Measurements from ENCODE around the gene LAMP5. TPM values are rescaled to one million over a fixed set of nuclear protein-coding genes. Genes with fewer than 3 reads are reported as not detected.
A peak's percentile ranks its signal among the peaks of the same experiment; 100 is the strongest.

The LAMP5 gene, protein sequence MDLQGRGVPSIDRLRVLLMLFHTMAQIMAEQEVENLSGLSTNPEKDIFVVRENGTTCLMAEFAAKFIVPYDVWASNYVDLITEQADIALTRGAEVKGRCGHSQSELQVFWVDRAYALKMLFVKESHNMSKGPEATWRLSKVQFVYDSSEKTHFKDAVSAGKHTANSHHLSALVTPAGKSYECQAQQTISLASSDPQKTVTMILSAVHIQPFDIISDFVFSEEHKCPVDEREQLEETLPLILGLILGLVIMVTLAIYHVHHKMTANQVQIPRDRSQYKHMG
- polyA plus RNA-seq (ENCODE audit: low read depth in 6 of 6), result 1 to 10 TPM in 3 of 6 donors, under 1 TPM in 2, not detected in 1; 0.27 to 2.2 (median 1.2) TPM

DNA sequence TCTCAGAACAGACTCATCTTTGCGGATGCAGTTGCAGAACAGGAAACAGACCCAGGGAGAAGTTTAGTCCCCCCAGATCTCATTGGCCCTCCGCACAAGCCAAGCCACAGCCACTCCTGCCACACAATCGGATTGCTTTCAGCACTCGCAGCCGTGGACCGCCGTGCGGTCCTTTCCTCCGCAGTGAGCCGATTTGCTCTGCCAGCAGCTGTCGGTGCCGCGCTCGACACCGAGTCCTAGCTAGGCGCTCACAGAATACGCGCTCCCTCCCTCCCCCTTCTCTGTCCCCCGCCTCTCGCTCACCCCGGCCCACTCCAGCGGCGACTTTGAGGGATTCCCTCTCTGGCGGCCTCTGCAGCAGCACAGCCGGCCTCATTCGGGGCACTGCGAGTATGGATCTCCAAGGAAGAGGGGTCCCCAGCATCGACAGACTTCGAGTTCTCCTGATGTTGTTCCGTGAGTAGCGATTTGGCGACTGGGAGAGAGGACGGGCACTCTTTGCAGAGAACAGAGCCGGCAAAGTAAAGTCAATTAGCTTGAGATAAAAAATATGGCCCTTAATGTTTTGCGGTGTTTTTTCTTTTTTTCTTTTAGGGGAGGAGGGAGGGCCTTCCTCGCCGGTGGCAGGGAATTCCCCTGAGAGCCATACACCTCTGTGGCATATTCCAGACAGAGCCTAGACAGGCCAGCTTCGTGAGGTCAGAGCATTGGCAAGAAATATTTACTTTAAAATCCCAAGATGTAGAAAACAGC lies at the start of gene LAMP5:
Gene LAMP5 (plus strand): TSS at position 130 of the 753 bp plus-strand sequence. CDS start 263 bp downstream, at position 393.
- H3K4me3 Mint-ChIP-seq, result peak within 1 kb of the TSS; percentile 67 to 90 (median 80)
- peaks cover 10 to 45% (median 35%) of the 10 kb centered on the region in 3 donors for H3K4me1 Mint-ChIP-seq
- H3K9me3 Mint-ChIP-seq, result peaks cover 0 to 2% (median 0%) of the 10 kb centered on the region in 7 donors
- peak within 1 kb of the TSS in 3 of 6 donors; percentile 15 to 33 (median 33) for H3K27ac Mint-ChIP-seq
- no peak for DNase-seq
- ATAC-seq (ENCODE audit: low read depth in 2 of 2), result peak; percentile 49 to 71
- H3K36me3 Mint-ChIP-seq, result no peaks in the 10 kb centered on the region
- peaks cover 31 to 49% (median 40%) of the 10 kb centered on the region in 3 donors for H3K27me3 Mint-ChIP-seq

DNA sequence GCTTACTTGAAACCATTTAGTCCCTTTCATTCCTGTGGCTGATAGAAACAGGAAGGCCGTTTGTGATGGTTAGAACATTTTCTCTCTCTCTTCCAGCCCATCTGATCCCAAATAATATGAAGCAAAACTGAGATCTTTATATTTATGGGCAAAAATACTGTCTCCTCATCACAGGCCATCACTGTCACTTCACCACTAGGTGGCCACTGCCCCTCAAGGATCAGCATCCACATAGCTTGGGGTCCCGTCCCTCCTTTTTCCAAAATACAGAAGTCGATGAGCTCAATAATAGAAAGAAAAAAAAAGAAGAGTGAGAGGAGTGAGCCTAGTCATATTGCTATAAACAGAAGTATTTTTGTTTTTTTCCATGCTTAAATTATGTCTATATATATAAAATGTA lies 46.4 kb upstream of the LAMP5 start:
- ATAC-seq (ENCODE audit: low read depth in 2 of 2) (no peak), DNase-seq (no peak)
- no peaks in the 10 kb centered on the region for H3K36me3 Mint-ChIP-seq
- H3K9me3 Mint-ChIP-seq, result peaks cover 0 to 14% (median 2%) of the 10 kb centered on the region in 7 donors
- no peak overlapping the region for H3K27ac Mint-ChIP-seq
- peaks cover 0 to 9% (median 0%) of the 10 kb centered on the region in 3 donors for H3K27me3 Mint-ChIP-seq
- H3K4me1 Mint-ChIP-seq, result peaks cover 0 to 6% (median 0%) of the 10 kb centered on the region in 3 donors
- no peak overlapping the region for H3K4me3 Mint-ChIP-seq

DNA sequence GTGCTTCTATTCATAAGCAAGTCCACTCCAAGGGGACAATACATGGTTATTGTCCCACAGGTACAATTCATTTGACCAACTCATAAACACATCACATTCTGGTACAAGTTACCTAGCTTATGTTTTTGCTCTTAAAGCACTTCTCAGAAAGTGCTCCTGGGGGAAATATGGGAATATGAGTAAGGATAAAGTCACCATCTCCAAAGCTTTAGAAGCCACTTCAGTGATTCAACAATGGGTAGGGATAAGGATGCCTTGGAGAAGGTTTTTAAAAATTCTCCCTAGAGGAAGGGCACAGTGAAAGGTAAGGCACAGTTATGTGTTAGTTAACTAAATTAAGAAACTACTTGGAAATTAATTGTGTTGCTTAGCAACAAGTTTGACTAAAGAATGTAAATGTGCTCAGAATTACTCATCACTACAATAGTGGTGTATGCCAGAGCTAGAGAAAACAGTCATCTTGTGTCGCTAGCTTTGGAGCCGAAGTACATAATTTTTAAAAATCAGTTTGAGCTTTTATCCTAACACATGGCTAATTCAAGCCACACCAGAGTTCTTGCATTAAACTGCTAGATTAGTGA lies 39.5 kb upstream of the LAMP5 start:
- no peaks in the 10 kb centered on the region for H3K4me1 Mint-ChIP-seq
- DNase-seq (no peak), ATAC-seq (ENCODE audit: low read depth in 2 of 2) (no peak)
- no peak overlapping the region for H3K27ac Mint-ChIP-seq
- no peak overlapping the region for H3K4me3 Mint-ChIP-seq
- H3K27me3 Mint-ChIP-seq, result peaks cover 0 to 4% (median 0%) of the 10 kb centered on the region in 3 donors
- H3K36me3 Mint-ChIP-seq, result no peaks in the 10 kb centered on the region
- no peaks in the 10 kb centered on the region for H3K9me3 Mint-ChIP-seq

DNA sequence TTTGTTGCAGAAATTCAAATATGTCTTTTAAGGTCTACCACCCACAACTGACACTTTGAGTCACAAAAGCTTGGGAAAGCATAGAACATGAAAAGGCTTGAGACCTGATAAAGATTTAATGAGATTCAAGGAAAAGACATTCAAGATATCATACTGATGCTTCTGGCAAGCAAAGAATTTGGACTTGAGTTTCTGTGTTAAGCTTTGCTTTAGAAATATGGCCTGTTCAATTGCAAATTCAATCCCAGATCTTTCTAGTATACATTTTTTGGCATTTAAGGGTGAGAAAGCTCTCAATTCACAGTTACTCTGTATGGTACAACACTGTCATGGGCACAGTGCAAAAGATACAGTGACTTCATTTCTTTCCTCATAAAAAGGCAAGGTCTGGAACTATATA lies 38.9 kb upstream of the LAMP5 start:
- H3K9me3 Mint-ChIP-seq, result no peaks in the 10 kb centered on the region
- no peak for ATAC-seq (ENCODE audit: low read depth in 2 of 2)
- no peaks in the 10 kb centered on the region for H3K4me1 Mint-ChIP-seq
- H3K36me3 Mint-ChIP-seq, result no peaks in the 10 kb centered on the region
- peaks cover 0 to 4% (median 0%) of the 10 kb centered on the region in 3 donors for H3K27me3 Mint-ChIP-seq
- no peak for DNase-seq
- H3K27ac Mint-ChIP-seq, result no peak overlapping the region
- no peak overlapping the region for H3K4me3 Mint-ChIP-seq

DNA sequence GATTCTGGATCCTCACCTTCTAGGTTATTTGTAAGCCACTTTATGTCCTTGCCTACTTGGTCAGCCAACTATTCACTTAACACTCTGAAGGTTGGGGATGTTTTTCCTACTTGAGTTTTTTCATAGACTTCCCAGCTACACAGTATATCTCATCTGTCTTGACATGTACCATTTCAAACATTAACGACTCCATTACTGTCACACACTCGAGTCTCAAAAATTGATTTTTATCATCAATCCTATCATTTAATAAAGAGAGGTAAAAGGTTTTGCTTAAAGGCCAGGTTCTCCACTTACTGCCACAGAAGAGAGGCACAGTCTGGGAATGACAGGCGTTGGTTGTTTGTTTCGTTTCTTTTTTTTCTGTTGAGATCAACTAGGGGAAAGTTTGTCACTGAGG lies 38.2 kb upstream of the LAMP5 start:
- peak overlapping the region in 1 of 8 donors; percentile 1 for H3K4me3 Mint-ChIP-seq
- peaks cover 0 to 6% (median 0%) of the 10 kb centered on the region in 3 donors for H3K4me1 Mint-ChIP-seq
- H3K27me3 Mint-ChIP-seq, result peaks cover 0 to 4% (median 0%) of the 10 kb centered on the region in 3 donors
- ATAC-seq (ENCODE audit: low read depth in 2 of 2) (no peak), DNase-seq (no peak)
- H3K36me3 Mint-ChIP-seq, result no peaks in the 10 kb centered on the region
- no peak overlapping the region for H3K27ac Mint-ChIP-seq
- no peaks in the 10 kb centered on the region for H3K9me3 Mint-ChIP-seq

DNA sequence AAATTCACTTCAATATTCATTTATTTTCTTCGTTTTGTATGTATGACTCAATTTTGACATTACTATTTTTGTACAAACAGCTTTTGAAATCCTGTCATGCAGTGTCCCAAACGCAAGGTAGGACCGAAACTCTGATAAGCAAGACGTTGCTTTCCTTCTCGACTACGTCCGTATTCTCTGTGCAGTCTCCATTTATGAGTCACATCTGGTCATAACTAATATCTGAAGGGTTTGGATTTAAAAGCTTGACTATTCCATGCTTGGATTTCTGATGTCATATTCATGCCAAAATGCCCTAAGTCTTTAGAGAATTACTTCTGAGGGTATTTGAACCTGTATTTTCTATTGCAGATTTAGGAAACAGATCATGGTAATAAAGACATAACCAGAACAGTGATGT lies 37.8 kb upstream of the LAMP5 start:
- ATAC-seq (ENCODE audit: low read depth in 2 of 2), result no peak
- Mint-ChIP-seq H3K27ac (no peak overlapping the region), H3K27me3 (peaks cover 0 to 4% (median 0%) of the 10 kb centered on the region in 3 donors), H3K4me1 (peaks cover 0 to 6% (median 4%) of the 10 kb centered on the region in 3 donors), H3K36me3 (no peaks in the 10 kb centered on the region), H3K4me3 (no peak overlapping the region), H3K9me3 (no peaks in the 10 kb centered on the region)
- DNase-seq, result no peak

DNA sequence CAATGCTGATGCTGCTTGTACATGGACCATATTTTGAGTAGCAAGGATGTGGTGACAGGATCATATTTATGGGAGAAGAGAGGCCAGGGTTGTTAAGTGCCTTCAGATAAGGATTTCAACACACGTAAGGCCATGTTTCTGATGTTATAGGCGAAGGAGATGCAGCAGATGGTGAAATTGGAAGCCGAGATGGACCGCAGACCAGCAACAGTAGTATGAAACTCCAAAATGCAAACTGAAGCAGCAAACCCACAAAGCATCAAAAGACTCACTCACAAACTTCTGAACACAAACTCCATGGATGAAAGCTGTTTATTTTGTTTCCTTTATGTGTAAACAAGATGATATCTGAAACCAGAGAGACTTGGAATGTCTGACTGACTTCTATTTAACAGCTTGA lies 35.6 kb upstream of the LAMP5 start:
- peaks cover 0 to 4% (median 0%) of the 10 kb centered on the region in 3 donors for H3K27me3 Mint-ChIP-seq
- no peak overlapping the region for H3K4me3 Mint-ChIP-seq
- H3K36me3 Mint-ChIP-seq, result no peaks in the 10 kb centered on the region
- DNase-seq, result no peak
- H3K9me3 Mint-ChIP-seq, result peaks cover 0 to 3% (median 0%) of the 10 kb centered on the region in 7 donors
- no peak overlapping the region for H3K27ac Mint-ChIP-seq
- peaks cover 6 to 18% (median 16%) of the 10 kb centered on the region in 3 donors for H3K4me1 Mint-ChIP-seq
- no peak for ATAC-seq (ENCODE audit: low read depth in 2 of 2)

DNA sequence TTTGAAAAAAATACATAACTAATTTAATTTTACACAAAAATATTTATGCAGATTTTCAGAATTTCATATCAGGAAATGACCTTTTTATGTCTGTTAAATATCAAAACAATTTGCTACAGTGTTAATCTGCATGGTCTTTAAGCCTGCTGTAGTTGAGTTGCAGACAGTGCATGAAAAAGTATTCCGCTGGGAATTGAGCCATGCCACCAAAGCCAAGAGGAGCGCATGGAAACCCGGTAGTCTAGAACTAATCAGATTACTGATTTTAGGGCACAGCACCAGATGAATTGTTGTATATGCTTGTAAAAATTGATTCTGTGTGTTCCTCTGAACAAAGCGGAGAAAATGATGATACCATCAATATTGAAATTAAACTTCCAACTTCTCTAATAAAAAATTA lies 34.3 kb upstream of the LAMP5 start:
- no peak overlapping the region for H3K27ac Mint-ChIP-seq
- ATAC-seq (ENCODE audit: low read depth in 2 of 2) (no peak), DNase-seq (no peak)
- peaks cover 0 to 4% (median 0%) of the 10 kb centered on the region in 3 donors for H3K27me3 Mint-ChIP-seq
- H3K9me3 Mint-ChIP-seq, result peaks cover 0 to 3% (median 0%) of the 10 kb centered on the region in 7 donors
- H3K4me3 Mint-ChIP-seq, result no peak overlapping the region
- H3K4me1 Mint-ChIP-seq, result peaks cover 6 to 18% (median 18%) of the 10 kb centered on the region in 3 donors
- H3K36me3 Mint-ChIP-seq, result no peaks in the 10 kb centered on the region

DNA sequence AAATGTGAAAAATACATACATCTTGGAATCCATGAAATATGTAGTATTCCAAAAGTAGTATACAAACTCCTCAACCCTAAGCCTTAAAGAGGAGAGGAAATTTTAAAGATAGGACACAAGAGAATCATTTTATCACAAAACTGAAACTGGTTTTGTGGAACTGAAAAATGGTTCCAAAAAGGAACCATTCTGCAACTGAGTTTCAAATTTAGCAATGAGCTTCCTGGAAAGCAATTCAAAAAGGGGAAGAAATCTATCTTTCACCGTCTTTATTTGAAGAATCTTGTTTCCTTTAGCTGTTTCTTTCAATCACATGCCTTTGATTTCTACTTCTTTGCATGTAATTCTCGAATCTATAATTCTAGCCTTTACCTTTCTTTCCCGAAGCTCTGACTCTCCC lies 32.2 kb upstream of the LAMP5 start:
- H3K36me3 Mint-ChIP-seq, result no peaks in the 10 kb centered on the region
- H3K27me3 Mint-ChIP-seq, result no peaks in the 10 kb centered on the region
- ATAC-seq (ENCODE audit: low read depth in 2 of 2) (no peak), DNase-seq (no peak)
- peaks cover 6 to 19% (median 18%) of the 10 kb centered on the region in 3 donors for H3K4me1 Mint-ChIP-seq
- H3K9me3 Mint-ChIP-seq, result peaks cover 0 to 3% (median 0%) of the 10 kb centered on the region in 7 donors
- H3K27ac Mint-ChIP-seq, result no peak overlapping the region
- peak overlapping the region in 2 of 8 donors; percentile 15 to 54 for H3K4me3 Mint-ChIP-seq

DNA sequence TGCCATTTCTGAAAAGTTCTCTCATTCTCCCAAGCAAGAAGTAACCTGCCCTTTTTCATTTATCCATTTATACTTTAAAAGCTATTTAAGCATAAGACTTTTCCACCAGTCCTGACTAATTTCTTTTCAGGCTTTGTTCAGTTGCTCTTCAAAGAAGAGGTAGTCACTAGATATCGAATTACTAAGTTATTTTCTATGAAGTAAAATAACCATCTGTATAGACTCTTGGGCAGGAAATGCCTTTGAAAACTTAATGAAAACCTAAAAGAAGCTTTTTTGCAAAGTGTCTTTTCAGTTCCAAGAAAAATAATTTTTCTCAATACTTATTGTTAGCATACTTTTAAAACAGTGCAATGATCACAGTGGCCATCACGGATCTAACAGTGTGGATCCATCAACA lies 31.3 kb upstream of the LAMP5 start:
- Mint-ChIP-seq H3K4me1 (peaks cover 6 to 19% (median 18%) of the 10 kb centered on the region in 3 donors), H3K27ac (no peak overlapping the region), H3K27me3 (no peaks in the 10 kb centered on the region), H3K36me3 (no peaks in the 10 kb centered on the region), H3K4me3 (peak overlapping the region in 2 of 8 donors; percentile 0 to 15), H3K9me3 (peaks cover 0 to 3% (median 0%) of the 10 kb centered on the region in 7 donors)
- ATAC-seq (ENCODE audit: low read depth in 2 of 2), result no peak
- DNase-seq, result no peak

DNA sequence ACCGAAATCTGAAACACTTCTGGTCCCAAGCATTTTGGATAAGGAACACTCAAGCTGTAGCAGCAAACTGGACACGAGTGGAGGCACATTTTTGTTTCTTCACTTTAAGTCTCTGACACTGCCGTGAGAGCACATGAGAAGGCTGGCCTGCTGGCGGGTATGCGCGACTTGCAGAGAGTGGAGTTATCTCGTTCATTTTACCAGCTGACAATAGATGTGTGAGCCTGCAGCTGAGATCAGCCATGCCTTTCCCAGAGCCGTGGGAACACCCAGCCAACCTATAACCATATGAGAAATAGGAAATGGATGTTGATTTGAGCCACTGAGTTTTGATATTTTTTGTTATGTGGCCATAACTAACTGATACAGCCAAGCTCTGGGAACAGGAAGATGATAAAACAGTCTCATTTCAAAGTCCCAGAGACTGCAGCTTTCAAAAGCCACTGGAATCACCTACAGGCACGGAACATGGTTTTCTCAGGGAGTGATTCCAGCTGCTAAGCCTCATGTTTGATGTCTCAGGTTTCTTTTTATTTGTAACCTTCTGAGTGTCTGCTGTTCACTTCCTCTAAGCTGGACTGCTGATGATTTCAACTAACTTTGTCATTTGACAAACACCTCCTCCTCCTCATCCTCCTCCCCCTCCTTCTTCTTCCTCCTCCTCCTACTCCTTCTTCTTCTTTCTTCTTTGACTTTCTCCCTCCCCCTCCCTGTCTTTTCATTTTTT lies 28.6 kb upstream of the LAMP5 start:
- H3K27me3 Mint-ChIP-seq, result peaks cover 4 to 10% (median 7%) of the 10 kb centered on the region in 3 donors
- no peaks in the 10 kb centered on the region for H3K36me3 Mint-ChIP-seq
- no peak for ATAC-seq (ENCODE audit: low read depth in 2 of 2)
- no peak overlapping the region for H3K27ac Mint-ChIP-seq
- peaks cover 0 to 7% (median 0%) of the 10 kb centered on the region in 7 donors for H3K9me3 Mint-ChIP-seq
- H3K4me3 Mint-ChIP-seq, result no peak overlapping the region
- H3K4me1 Mint-ChIP-seq, result peaks cover 6 to 19% (median 15%) of the 10 kb centered on the region in 3 donors
- no peak for DNase-seq

DNA sequence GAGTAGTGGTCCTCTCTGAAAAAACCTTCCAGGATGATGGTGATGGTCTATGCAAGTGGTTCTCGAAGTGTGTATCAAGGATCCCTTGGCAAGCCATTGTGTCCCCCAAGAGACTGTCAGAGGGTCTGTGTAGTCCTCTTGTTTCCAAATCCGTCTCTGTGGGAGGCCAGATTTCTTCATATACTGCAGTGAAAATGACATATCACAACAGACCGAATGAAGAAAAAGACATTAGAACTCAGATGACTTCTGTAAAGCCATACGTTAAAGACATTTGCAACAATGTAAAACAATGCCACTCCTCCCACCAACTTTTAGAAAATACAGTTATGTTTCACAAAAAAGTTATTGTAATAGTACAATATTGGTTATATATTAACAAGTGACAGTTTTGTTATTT lies 27.2 kb upstream of the LAMP5 start:
- no peak for ATAC-seq (ENCODE audit: low read depth in 2 of 2)
- no peak for DNase-seq
- Mint-ChIP-seq H3K27ac (no peak overlapping the region), H3K4me3 (no peak overlapping the region), H3K27me3 (peaks cover 4 to 10% (median 7%) of the 10 kb centered on the region in 3 donors), H3K36me3 (no peaks in the 10 kb centered on the region), H3K4me1 (peaks cover 6 to 10% (median 8%) of the 10 kb centered on the region in 3 donors), H3K9me3 (peaks cover 0 to 7% (median 0%) of the 10 kb centered on the region in 7 donors)

DNA sequence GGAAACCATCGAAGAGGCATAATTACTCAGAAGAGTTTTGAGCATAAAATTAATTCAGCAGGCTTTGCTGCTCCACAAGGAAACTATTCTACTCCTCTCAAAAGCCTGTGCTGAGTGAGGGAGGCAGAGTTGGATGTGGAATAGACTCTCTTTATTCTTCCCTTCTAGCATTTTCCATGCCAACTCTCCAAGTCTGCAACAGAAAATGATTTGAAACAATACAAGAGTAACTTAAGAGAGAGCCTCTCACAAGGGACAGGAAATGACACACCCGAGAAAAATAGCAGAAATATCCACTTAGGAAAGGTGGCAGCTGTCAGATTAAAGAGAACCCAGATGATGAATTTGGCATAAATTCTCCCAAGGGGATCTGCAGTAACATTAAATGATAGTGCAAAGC lies 26.3 kb upstream of the LAMP5 start:
- H3K36me3 Mint-ChIP-seq, result no peaks in the 10 kb centered on the region
- H3K9me3 Mint-ChIP-seq, result peaks cover 0 to 5% (median 0%) of the 10 kb centered on the region in 7 donors
- no peak overlapping the region for H3K4me3 Mint-ChIP-seq
- ATAC-seq (ENCODE audit: low read depth in 2 of 2) (no peak), DNase-seq (no peak)
- peaks cover 4 to 14% (median 10%) of the 10 kb centered on the region in 3 donors for H3K27me3 Mint-ChIP-seq
- peaks cover 0 to 3% (median 0%) of the 10 kb centered on the region in 3 donors for H3K4me1 Mint-ChIP-seq
- no peak overlapping the region for H3K27ac Mint-ChIP-seq
